ENCODE data around the gene PHYKPL. TPM values are rescaled to one million over a fixed set of nuclear protein-coding genes. Genes with fewer than 3 reads are reported as not detected.

Gene PHYKPL
- total RNA-seq, 1 experiment from 2014 or later, result 48.8 TPM

- Histone ChIP-seq H4K20me1 (ENCODE audit: control insufficient read depth, insufficient read depth, insufficient read length) (no peaks in the 10 kb centered on the region), H2BK15ac (ENCODE audit: low read depth, low read length) (no peak overlapping the region), H2BK120ac (ENCODE audit: low read depth, low read length, poor library complexity, severe bottlenecking) (no peak overlapping the region), H3T11ph (ENCODE audit: low read length) (no peak overlapping the region), H3K18ac (ENCODE audit: insufficient read length, low read depth, low read length) (no peak overlapping the region), H3K14ac (ENCODE audit: insufficient read depth, low read length) (no peak overlapping the region), H2AK5ac (ENCODE audit: insufficient read length, low read length) (no peak overlapping the region), H3K4ac (ENCODE audit: low read depth, low read length) (no peak overlapping the region), H4K91ac (ENCODE audit: insufficient read length, low read depth, low read length) (no peak overlapping the region), H3K4me1 (ENCODE audit: insufficient read depth, low read length) (no peaks in the 10 kb centered on the region), H2AFZ (ENCODE audit: low read length) (no peak overlapping the region), H4K8ac (replicated peaks; ENCODE audit: insufficient read length, low read depth, low read length) (no peak overlapping the region), H3K23ac (ENCODE audit: insufficient read length, low read depth, low read length) (no peak overlapping the region), H3K9ac (ENCODE audit: extremely low read depth, insufficient read length, low read length) (no peak overlapping the region), H3K27me3 (ENCODE audit: insufficient read depth, low read length) (no peaks in the 10 kb centered on the region; the same call in 1 of the 2 replicates), H3K79me1 (ENCODE audit: insufficient read depth, low read depth, low read length, poor library complexity, severe bottlenecking) (no peaks in the 10 kb centered on the region), H3K4me2 (ENCODE audit: insufficient read depth, insufficient read length, low read length) (no peak overlapping the region), H3K9me3 (ENCODE audit: control insufficient read depth, low read depth, low read length) (no peaks in the 10 kb centered on the region), H3K23me2 (ENCODE audit: insufficient read length, low read depth, low read length, poor library complexity, severe bottlenecking) (no peaks in the 10 kb centered on the region), H2BK12ac (ENCODE audit: insufficient read length, low read depth, low read length) (no peak overlapping the region), H2BK5ac (ENCODE audit: insufficient read length, low read length) (no peak overlapping the region), H3K79me2 (ENCODE audit: insufficient read depth, low read length) (no peaks in the 10 kb centered on the region), H2BK20ac (ENCODE audit: low read depth, low read length, poor library complexity, severe bottlenecking) (no peak overlapping the region), H3K27ac (ENCODE audit: insufficient read length, low read depth, low read length) (no peak overlapping the region), H3K56ac (ENCODE audit: insufficient read length, low read depth, low read length) (no peak overlapping the region), H4K5ac (ENCODE audit: insufficient read length, low read depth, low read length) (no peak overlapping the region)
- TF ChIP-seq CTCF (conservative IDR thresholded peaks at IDR 0.05), result no peak
- Mint-ChIP-seq H3K4me1 (no peaks in the 10 kb centered on the region), H3K27me3 (ENCODE audit: low read depth) (no peaks in the 10 kb centered on the region; the same call in none of the 2 replicates), H3K4me3 (no peak overlapping the region), H3K27ac (peak overlapping the region in 1 of 3 experiments; percentile 34; a peak in 2 of 7 replicates), H3K9me3 (peaks cover 0 to 3% of the 10 kb centered on the region in 2 experiments; a peak in 2 of 5 replicates), H3K36me3 (ENCODE audit: insufficient read depth in 1 of 3, low read depth in 3 of 3) (no peaks in the 10 kb centered on the region; a peak in 1 of 7 replicates)
- WGBS (ENCODE audit: extremely low coverage, insufficient read length, low lambda C conversion rate), result no CpG with 5 or more reads among the region's 19 CpGs
- no peak for DNase-seq
These were observed 29.3 kb upstream of the PHYKPL start for GRCh38 chr5:178261666-178262600.
